Keratinocyte (primary cell): Measurements from ENCODE around the gene OR14A16. TPM values are rescaled to one million over a fixed set of nuclear protein-coding genes. Genes with fewer than 3 reads are reported as not detected.

Experiments used
- DNase-seq: peaks from one replicate; pipeline ENCODE4 v3.0.0-alpha.2; 2011; ENCODE audit warnings: low read depth, missing footprints, low spot score
- FAIRE-seq: peaks from 2 replicates; lab custom pipeline; 2011; peaks lifted over from hg19 to GRCh38; lab: Jason Lieb, UNC
- H2AFZ ChIP-seq: 2 replicates; pipeline ENCODE4 v1.6.0; 2012; ENCODE audit warnings: low read length, control low read depth, inconsistent platforms; ENCODE audit not compliant: control insufficient read depth
- H3K27ac ChIP-seq: 2 replicates; pipeline ENCODE4 v1.5.1; 2011; ENCODE audit warnings: low read length; ENCODE audit not compliant: control insufficient read depth, insufficient read depth
- H3K27me3 ChIP-seq: 3 replicates; pipeline ENCODE4 v1.6.0; 2011; ENCODE audit warnings: low read length; ENCODE audit not compliant: control insufficient read depth, insufficient read depth; ENCODE audit errors: extremely low read depth
- H3K36me3 ChIP-seq, 2 experiments: 2 replicates in 1 of 2; 3 replicates in 1 of 2; pipeline ENCODE4 v1.5.1; 2011; ENCODE audit warnings: low read length in 2 of 2, mild to moderate bottlenecking in 1 of 2; ENCODE audit not compliant: control insufficient read depth in 2 of 2, insufficient read depth in 2 of 2; ENCODE audit errors: extremely low read depth in 1 of 2
- H3K4me1 ChIP-seq: 3 replicates; pipeline ENCODE4 v1.5.1; 2011; ENCODE audit warnings: low read length; ENCODE audit not compliant: control insufficient read depth, insufficient read depth; ENCODE audit errors: extremely low read depth
- H3K4me2 ChIP-seq: 3 replicates; pipeline ENCODE4 v1.6.0; 2011; ENCODE audit warnings: low read depth, low read length; ENCODE audit not compliant: control insufficient read depth, insufficient read depth; ENCODE audit errors: extremely low read depth
- H3K4me3 ChIP-seq, 3 experiments: fragments of 200-600 bp in 1 of 3; sonication (generic) in 1 of 3; 2 replicates in 2 of 3; 3 replicates in 1 of 3; pipeline ENCODE4 v1.5.1; 2011 to 2016; ENCODE audit warnings: low read length in 3 of 3, mild to moderate bottlenecking in 3 of 3, control low read depth in 2 of 3, inconsistent platforms in 1 of 3, low read depth in 1 of 3, mixed read lengths in 1 of 3, mixed run types in 1 of 3, moderate library complexity in 1 of 3; ENCODE audit not compliant: control insufficient read depth in 2 of 3, insufficient read depth in 2 of 3; ENCODE audit errors: extremely low read depth in 1 of 3
- H3K79me2 ChIP-seq: 2 replicates; pipeline ENCODE4 v1.6.0; 2012; ENCODE audit warnings: low read length; ENCODE audit not compliant: control insufficient read depth, insufficient read depth
- H3K9ac ChIP-seq: 3 replicates; pipeline ENCODE4 v1.6.0; 2011; ENCODE audit warnings: low read length; ENCODE audit not compliant: control insufficient read depth, insufficient read depth; ENCODE audit errors: extremely low read depth
- H3K9me1 ChIP-seq: 3 replicates; pipeline ENCODE4 v1.6.0; 2011; ENCODE audit warnings: low read length; ENCODE audit not compliant: control insufficient read depth, insufficient read depth; ENCODE audit errors: extremely low read depth
- H3K9me3 ChIP-seq: 2 replicates; pipeline ENCODE4 v1.5.1; 2012; ENCODE audit warnings: low read depth, low read length; ENCODE audit not compliant: control insufficient read depth
- H4K20me1 ChIP-seq: 3 replicates; pipeline ENCODE4 v1.6.0; 2011; ENCODE audit warnings: low read length; ENCODE audit not compliant: control insufficient read depth, insufficient read depth; ENCODE audit errors: extremely low read depth
- CTCF ChIP-seq, 3 experiments: IDR thresholded peaks in 1 of 3; conservative IDR thresholded peaks in 1 of 3; optimal IDR thresholded peaks in 1 of 3; 2 replicates in 2 of 3; 3 replicates in 1 of 3; pipeline versions ENCODE3 to v1.5.1; 2011; ENCODE audit warnings: low read length in 3 of 3, mild to moderate bottlenecking in 3 of 3, moderate library complexity in 2 of 3, control low read depth in 1 of 3, inconsistent platforms in 1 of 3; ENCODE audit not compliant: insufficient read depth in 2 of 3; ENCODE audit errors: extremely low read depth in 1 of 3
- EZH2 ChIP-seq: IDR thresholded peaks from one replicate; pipeline ENCODE4 v1.6.1; 2012; ENCODE audit warnings: inconsistent platforms, mild to moderate bottlenecking, low read length, moderate library complexity
- dilution Hi-C: fragments of 300-500 bp; cut with MboI; formaldehyde crosslinking; loops from one replicate; pipeline ENCODE4 v1.7.0; 2020; ENCODE audit warnings: low sequenced_read_pairs; ENCODE audit not compliant: extremely low pct_ligation_motif_present
- polyA plus RNA-seq, 5 experiments: library from polyadenylated mRNA; depleted of rRNA in 3 of 5; stranded (reverse) in 3 of 5; stranded (forward) in 1 of 5; unstranded in 1 of 5; fragments of >200 nt; gene quantifications; 1 replicate in 1 of 5; 2 replicates in 3 of 5; 3 replicates in 1 of 5; pipeline versions ENCODE4 v1.2.1 to v1.2.3, GENCODE V29; 2011 to 2012; ENCODE audit warnings: missing spikeins in 2 of 5, low read depth in 1 of 5, low replicate concordance in 1 of 5

The OR14A16 gene
- polyA plus RNA-seq, 1 donor (not counting 4 experiments of a cell fraction or from before 2014, with no cell fraction given): not detected

- Histone ChIP-seq H2AFZ (no peak overlapping the region), H3K4me2 (no peak overlapping the region), H3K27ac (no peak overlapping the region), H3K9me3 (peaks cover 3% of the 10 kb centered on the region), H3K9ac (no peak overlapping the region), H3K4me3 (no peak overlapping the region), H3K79me2 (no peaks in the 10 kb centered on the region), H3K4me1 (no peaks in the 10 kb centered on the region), H3K27me3 (no peaks in the 10 kb centered on the region), H4K20me1 (no peaks in the 10 kb centered on the region), H3K9me1 (no peaks in the 10 kb centered on the region), H3K36me3 (no peaks in the 10 kb centered on the region)
- dilution Hi-C loops: no loop called here
- TF ChIP-seq EZH2 (no peak), CTCF (optimal IDR thresholded peaks at IDR 0.05 in 1 of 3, IDR thresholded peaks at IDR 0.05 in 1 of 3, conservative IDR thresholded peaks at IDR 0.05 in 1 of 3; ENCODE audit: extremely low read depth in 1 of 3, insufficient read depth in 2 of 3, low read length in 3 of 3) (no peak)
- FAIRE-seq (no peak), DNase-seq (no peak)
Observed at GRCh38 chr1:247843411-247843810, 19.5 kb upstream of the OR14A16 start.

- no peaks in the 10 kb centered on the region for H3K4me1 ChIP-seq
- H2AFZ ChIP-seq: no peak within 1 kb of the TSS
- H4K20me1 ChIP-seq: no peaks in the 10 kb centered on the region
- DNase-seq: no peak
- H3K9me3 ChIP-seq: peaks cover 3% of the 10 kb centered on the region
- H3K4me3 ChIP-seq: no peak within 1 kb of the TSS
- no peaks in the 10 kb centered on the region for H3K36me3 ChIP-seq
- TF ChIP-seq EZH2: no peak
- TF ChIP-seq CTCF (optimal IDR thresholded peaks at IDR 0.05 in 1 of 3, IDR thresholded peaks at IDR 0.05 in 1 of 3, conservative IDR thresholded peaks at IDR 0.05 in 1 of 3; ENCODE audit: extremely low read depth in 1 of 3, insufficient read depth in 2 of 3, low read length in 3 of 3): no peak
- H3K79me2 ChIP-seq: no peaks in the 10 kb centered on the region
- no peaks in the 10 kb centered on the region for H3K9me1 ChIP-seq
- H3K27ac ChIP-seq: no peak within 1 kb of the TSS
- H3K9ac ChIP-seq: no peak within 1 kb of the TSS
- no peak within 1 kb of the TSS for H3K4me2 ChIP-seq
- H3K27me3 ChIP-seq: no peaks in the 10 kb centered on the region
- dilution Hi-C loops: no loop called here
- no peak for FAIRE-seq
Observed at GRCh38 chr1:247841796-247842195, 17.9 kb upstream of the OR14A16 start, which contains the start of gene OR11L1. OR11L1 (minus strand) TSS chr1:247841896; CDS start chr1:247841896, 0 bp downstream.
